HEK293 (cell line): ENCODE measurements around the gene CD3D.
"Not testable (repeated sequence)": the region's sequence is repeated elsewhere in the genome, so short reads cannot be mapped to it uniquely, and the experiment has no call there.

Experiments used
- ATF2 ChIP-seq: fragments of 450-650 bp; formaldehyde crosslinking; IDR thresholded peaks from 2 replicates; pipeline ENCODE4 v1.5.1; 2016; ENCODE audit warnings: missing biosample characterization, missing genetic modification characterization, low read depth
- CTCF ChIP-seq: fragments of 450-650 bp; formaldehyde crosslinking; IDR thresholded peaks from 2 replicates; pipeline ENCODE4 v1.5.1; 2016; ENCODE audit warnings: missing biosample characterization, missing genetic modification characterization
- ELK4 ChIP-seq: IDR thresholded peaks from 2 replicates; pipeline ENCODE4 v1.6.1; 2011; ENCODE audit warnings: mild to moderate bottlenecking, low read depth, low read length, borderline replicate concordance
- PATZ1 ChIP-seq: fragments of 450-650 bp; formaldehyde crosslinking; IDR thresholded peaks from 2 replicates; pipeline ENCODE4 v1.5.1; 2016; ENCODE audit warnings: missing biosample characterization, missing genetic modification characterization
- PBX3 ChIP-seq: sonication (generic); formaldehyde crosslinking; IDR thresholded peaks from 2 replicates; pipeline ENCODE4 v1.8.1; 2022; ENCODE audit warnings: mild to moderate bottlenecking, moderate library complexity, missing genetic modification reagents
- ZNF639 ChIP-seq: fragments of 450-650 bp; formaldehyde crosslinking; IDR thresholded peaks from 2 replicates; pipeline ENCODE4 v1.5.1; 2016; ENCODE audit warnings: missing biosample characterization, missing genetic modification characterization
- ZNF747 ChIP-seq: fragments of 450-650 bp; formaldehyde crosslinking; IDR thresholded peaks from 2 replicates; pipeline ENCODE4 v1.5.1; 2016; ENCODE audit warnings: missing biosample characterization, missing genetic modification characterization
- ZNF777 ChIP-seq: fragments of 450-650 bp; formaldehyde crosslinking; IDR thresholded peaks from 2 replicates; pipeline ENCODE4 v1.5.1; 2017; ENCODE audit warnings: missing biosample characterization, missing genetic modification characterization, borderline replicate concordance

GRCh38 chr11:118308995-118309528 lies 33.4 kb downstream of the CD3D start:
- not testable (repeated sequence) for TF ChIP-seq ZNF639; ZNF747 (tag by site-specific recombination); PATZ1; PBX3 (CRISPR knock-in tag); ELK4; ZNF777 (tag by site-specific recombination); CTCF; ATF2 (tag by site-specific recombination)
